Glutamatergic neuron (in vitro differentiated cells): ENCODE results near the gene MARK3. TPM values are rescaled to one million over a fixed set of nuclear protein-coding genes. Genes with fewer than 3 reads are reported as not detected.
A peak's percentile ranks its signal among the peaks of the same experiment; 100 is the strongest.

Experiments
- DNase-seq: peaks from one replicate; pipeline ENCODE4 v3.0.0; 2022
- H3K27ac Mint-ChIP-seq: one replicate; pipeline ENCODE4 v1.8.0; 2020; ENCODE audit warnings: mild to moderate bottlenecking, mixed read lengths, inconsistent platforms; ENCODE audit not compliant: unreplicated experiment
- H3K27me3 Mint-ChIP-seq: one replicate; pipeline ENCODE4 v1.8.0; 2020; ENCODE audit warnings: mild to moderate bottlenecking, moderate library complexity, mixed read lengths, inconsistent platforms; ENCODE audit not compliant: unreplicated experiment
- H3K36me3 Mint-ChIP-seq: one replicate; pipeline ENCODE4 v1.8.0; 2020; ENCODE audit warnings: mild to moderate bottlenecking, mixed read lengths, inconsistent platforms; ENCODE audit not compliant: unreplicated experiment
- H3K4me1 Mint-ChIP-seq: one replicate; pipeline ENCODE4 v1.8.0; 2020; ENCODE audit warnings: mild to moderate bottlenecking, low read depth, mixed read lengths, inconsistent platforms; ENCODE audit not compliant: unreplicated experiment
- H3K4me3 Mint-ChIP-seq: one replicate; pipeline ENCODE4 v1.8.0; 2020; ENCODE audit warnings: mild to moderate bottlenecking, mixed read lengths, inconsistent platforms; ENCODE audit not compliant: unreplicated experiment
- H3K9me3 Mint-ChIP-seq: one replicate; pipeline ENCODE4 v1.8.0; 2020; ENCODE audit warnings: mild to moderate bottlenecking, moderate library complexity, mixed read lengths, inconsistent platforms; ENCODE audit not compliant: unreplicated experiment
- total RNA-seq: library from RNA; stranded (reverse); fragmentation: NEBNext Ultra II Directional; extraction: Animal tissue kit (Norgen Biotek cat#: 25700); gene quantifications from one replicate; pipeline ENCODE4 v1.2.1, GENCODE V29; 2021; ENCODE audit not compliant: unreplicated experiment
- TF ChIP-seq, protein P1 (sequence below): fragments of 200-600 bp; sonication (generic); IDR thresholded peaks from one replicate; pipeline ENCODE4 v1.5.0; 2021; ENCODE audit not compliant: partially characterized antibody, unreplicated experiment

The MARK3 gene
- total RNA-seq, 1 donor from 2014 or later: 110 TPM

DNA sequence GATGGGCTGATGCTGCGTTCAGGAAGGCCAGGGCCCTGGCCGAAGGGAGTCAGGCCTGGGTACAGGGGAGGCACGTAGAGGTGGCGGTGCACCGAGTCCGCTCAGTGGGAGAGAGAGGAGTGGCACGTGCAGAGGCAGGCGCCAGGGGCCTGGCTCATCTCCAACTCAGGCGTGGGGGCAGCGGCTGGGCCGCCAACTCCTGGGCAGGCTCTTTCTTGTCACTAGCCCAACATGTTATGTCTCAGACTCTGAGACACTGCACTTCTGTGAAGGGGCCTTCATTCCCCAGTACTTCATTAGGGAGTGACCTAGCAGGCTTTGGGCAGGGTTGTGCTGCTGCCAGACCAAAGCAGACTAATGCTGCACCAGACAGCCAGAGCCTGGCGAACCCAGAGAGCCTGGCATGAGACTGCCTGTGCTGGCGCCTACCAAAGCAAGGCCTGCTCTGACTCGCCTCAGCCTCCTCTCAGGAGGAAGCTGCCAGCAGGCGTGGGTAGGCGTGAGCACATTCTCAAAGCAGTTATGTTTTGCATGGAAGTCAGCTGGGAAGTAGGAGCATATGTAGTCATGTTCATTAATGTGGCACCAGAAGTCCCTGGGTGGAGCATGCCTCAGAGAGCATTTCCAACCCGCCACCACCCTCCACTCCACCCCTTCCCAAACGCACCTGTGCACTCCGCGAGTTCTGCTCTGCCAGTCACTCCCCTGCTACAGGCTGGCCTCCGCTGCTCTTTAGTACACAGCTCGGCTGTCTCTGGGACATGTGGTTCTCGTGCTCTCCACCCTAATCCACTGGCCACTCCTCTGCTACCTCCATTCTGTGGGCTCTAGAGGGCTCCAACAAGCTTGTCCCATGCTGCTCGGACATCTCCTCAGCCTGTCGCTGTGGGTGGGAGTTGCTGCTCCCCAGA, 127.7 kb downstream of the MARK3 start:
- Mint-ChIP-seq H3K27ac (peak overlapping the region; percentile 31), H3K4me3 (no peak overlapping the region), H3K4me1 (peaks cover 5% of the 10 kb centered on the region), H3K36me3 (no peaks in the 10 kb centered on the region), H3K9me3 (peaks cover 13% of the 10 kb centered on the region), H3K27me3 (peaks cover 7% of the 10 kb centered on the region)
- TF ChIP-seq, protein P1, sequence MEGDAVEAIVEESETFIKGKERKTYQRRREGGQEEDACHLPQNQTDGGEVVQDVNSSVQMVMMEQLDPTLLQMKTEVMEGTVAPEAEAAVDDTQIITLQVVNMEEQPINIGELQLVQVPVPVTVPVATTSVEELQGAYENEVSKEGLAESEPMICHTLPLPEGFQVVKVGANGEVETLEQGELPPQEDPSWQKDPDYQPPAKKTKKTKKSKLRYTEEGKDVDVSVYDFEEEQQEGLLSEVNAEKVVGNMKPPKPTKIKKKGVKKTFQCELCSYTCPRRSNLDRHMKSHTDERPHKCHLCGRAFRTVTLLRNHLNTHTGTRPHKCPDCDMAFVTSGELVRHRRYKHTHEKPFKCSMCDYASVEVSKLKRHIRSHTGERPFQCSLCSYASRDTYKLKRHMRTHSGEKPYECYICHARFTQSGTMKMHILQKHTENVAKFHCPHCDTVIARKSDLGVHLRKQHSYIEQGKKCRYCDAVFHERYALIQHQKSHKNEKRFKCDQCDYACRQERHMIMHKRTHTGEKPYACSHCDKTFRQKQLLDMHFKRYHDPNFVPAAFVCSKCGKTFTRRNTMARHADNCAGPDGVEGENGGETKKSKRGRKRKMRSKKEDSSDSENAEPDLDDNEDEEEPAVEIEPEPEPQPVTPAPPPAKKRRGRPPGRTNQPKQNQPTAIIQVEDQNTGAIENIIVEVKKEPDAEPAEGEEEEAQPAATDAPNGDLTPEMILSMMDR: no peak
- no peak for DNase-seq

DNA sequence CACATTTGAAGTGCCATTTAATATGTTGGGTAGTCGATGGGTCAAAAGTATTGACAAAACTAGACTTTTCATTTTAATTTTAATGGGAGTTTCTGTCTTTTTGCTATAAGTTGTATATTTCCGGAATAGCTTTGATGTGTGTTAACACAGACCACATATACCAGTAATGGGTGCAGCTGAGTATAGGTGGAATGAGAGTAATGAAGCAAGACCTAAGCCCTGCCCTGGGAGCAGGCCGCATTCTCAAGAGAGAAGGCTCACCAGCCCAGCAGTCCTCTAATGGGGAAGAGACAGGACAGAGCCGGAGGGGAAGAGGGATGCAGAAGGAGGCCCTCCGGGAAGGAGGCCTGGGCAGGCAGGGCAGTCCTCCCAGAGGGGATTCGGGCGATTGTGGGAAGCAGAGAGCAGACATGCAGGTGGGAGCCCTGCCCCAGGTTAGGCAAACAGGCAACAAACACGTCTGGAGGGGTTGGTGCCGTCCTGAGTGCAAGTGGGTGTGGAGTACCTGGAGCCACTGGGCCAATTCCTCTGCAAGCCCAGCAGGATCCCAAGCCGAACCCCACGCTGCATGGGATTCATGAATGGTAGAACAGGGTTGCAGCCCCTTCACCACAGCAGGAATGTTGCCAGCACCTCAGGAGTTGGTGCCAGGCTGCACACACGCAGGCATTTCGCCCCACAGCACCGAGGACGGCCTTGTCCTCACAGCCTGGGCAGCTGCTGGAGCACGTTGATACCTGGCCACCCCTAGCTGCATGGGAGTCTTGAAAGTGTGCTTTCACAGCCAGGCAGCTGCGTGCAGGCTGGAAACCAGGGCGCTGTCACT, 129.6 kb downstream of the MARK3 start:
- peaks cover 12% of the 10 kb centered on the region for H3K27me3 Mint-ChIP-seq
- H3K4me1 Mint-ChIP-seq: peaks cover 8% of the 10 kb centered on the region
- H3K36me3 Mint-ChIP-seq: no peaks in the 10 kb centered on the region
- TF ChIP-seq, protein P1: no peak
- H3K9me3 Mint-ChIP-seq: peaks cover 25% of the 10 kb centered on the region
- H3K4me3 Mint-ChIP-seq: no peak overlapping the region
- DNase-seq: no peak
- no peak overlapping the region for H3K27ac Mint-ChIP-seq

DNA sequence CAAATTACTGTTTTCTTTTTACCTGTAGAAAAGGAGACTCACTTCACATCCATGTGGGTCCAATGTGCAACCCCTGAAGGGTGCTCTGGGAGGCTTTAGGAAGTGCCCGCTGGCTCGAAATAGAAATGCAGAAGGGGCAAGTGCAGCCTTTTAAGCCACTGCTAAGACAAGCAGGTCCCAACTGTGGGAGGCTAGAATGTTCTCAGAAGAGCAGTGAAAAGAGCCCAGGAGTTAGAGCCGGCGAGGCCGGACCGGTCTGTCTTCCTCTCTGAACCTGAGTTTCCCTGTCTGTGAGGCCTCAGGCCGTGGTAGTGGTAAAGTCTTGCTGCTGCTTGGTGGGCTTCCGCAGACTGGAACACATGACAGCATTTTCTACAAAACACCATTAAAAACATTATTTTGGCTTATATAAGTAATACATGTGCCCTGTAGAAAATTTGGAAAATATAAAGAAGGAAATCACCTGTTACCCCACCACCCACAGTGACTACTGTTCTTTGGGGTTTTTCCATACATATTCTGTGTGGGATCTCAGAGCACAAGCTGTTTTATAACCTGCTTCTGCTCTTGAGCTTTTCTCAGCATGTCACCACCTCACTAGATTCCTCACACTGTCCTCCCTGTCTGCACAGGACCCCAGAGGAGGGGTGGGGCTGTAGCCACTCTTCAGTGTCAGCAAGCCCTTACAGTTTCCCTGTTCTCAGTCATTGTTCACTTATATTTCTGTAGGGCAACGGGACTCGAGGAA, 131.4 kb downstream of the MARK3 start:
- H3K27me3 Mint-ChIP-seq: peaks cover 15% of the 10 kb centered on the region
- H3K36me3 Mint-ChIP-seq: no peaks in the 10 kb centered on the region
- TF ChIP-seq, protein P1: no peak
- H3K4me3 Mint-ChIP-seq: no peak overlapping the region
- H3K9me3 Mint-ChIP-seq: peaks cover 24% of the 10 kb centered on the region
- peaks cover 8% of the 10 kb centered on the region for H3K4me1 Mint-ChIP-seq
- peak overlapping the region; percentile 43 for H3K27ac Mint-ChIP-seq
- DNase-seq: no peak

DNA sequence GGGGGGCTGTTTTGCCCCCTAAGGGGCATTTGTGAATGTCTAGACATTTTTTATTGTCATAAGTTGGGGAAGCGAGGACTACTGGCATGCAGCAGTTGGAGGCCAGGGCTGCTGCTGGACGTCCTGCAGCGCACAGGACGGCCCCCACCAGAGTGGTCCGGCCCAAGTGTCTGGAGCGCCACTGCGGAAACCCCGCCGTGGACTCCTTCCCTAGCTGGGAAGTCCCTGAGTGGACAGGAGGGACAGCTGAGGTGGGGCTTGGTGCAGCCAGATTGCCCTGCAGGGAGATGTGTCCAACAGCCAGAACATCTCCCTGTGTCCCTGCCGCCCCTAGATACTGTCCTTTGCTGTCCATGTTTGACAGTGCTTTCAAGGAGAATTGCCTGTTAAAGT, 132.0 kb downstream of the MARK3 start:
- TF ChIP-seq, protein P1: no peak
- peaks cover 24% of the 10 kb centered on the region for H3K9me3 Mint-ChIP-seq
- no peak for DNase-seq
- H3K36me3 Mint-ChIP-seq: no peaks in the 10 kb centered on the region
- H3K27me3 Mint-ChIP-seq: peaks cover 15% of the 10 kb centered on the region
- H3K4me1 Mint-ChIP-seq: peaks cover 8% of the 10 kb centered on the region
- no peak overlapping the region for H3K4me3 Mint-ChIP-seq
- peak overlapping the region; percentile 64 for H3K27ac Mint-ChIP-seq
